GM20431 (cell line): ENCODE measurements around the gene METTL24.
"Not testable (repeated sequence)": the region's sequence is repeated elsewhere in the genome, so short reads cannot be mapped to it uniquely, and the experiment has no call there.

Source experiments
- in situ Hi-C: fragments of 300-500 bp; cut with MseI, MboI; formaldehyde crosslinking; loops from one replicate; pipeline ENCODE4 v1.15.0; 2020; ENCODE audit warnings: low sequenced_read_pairs; ENCODE audit not compliant: unreplicated experiment

The METTL24 gene

GRCh38 chr6:110366256-110366655 is 8.1 kb upstream of the METTL24 start:
- in situ Hi-C loops, result no loop called here

GRCh38 chr6:110364364-110365105 is 6.4 kb upstream of the METTL24 start:
- in situ Hi-C loops, result no loop called here

- in situ Hi-C loops, result no loop called here
Measured at GRCh38 chr6:110363748-110364147, 5.6 kb upstream of the METTL24 start.

- in situ Hi-C loops, result no loop called here
Measured at GRCh38 chr6:110360676-110361075, 2.5 kb upstream of the METTL24 start.

GRCh38 chr6:110359556-110359955 is 1.4 kb upstream of the METTL24 start:
- in situ Hi-C loops, result no loop called here

- in situ Hi-C loops, result no loop called here
Measured at GRCh38 chr6:110358553-110359160, 508 bp upstream of the METTL24 start.

GRCh38 chr6:110357298-110357663 is 868 bp downstream of the METTL24 start:
- in situ Hi-C loops, result no loop called here

GRCh38 chr6:110356778-110357177 is 1.4 kb downstream of the METTL24 start:
- in situ Hi-C loops, result no loop called here

GRCh38 chr6:110355727-110356126 is 2.4 kb downstream of the METTL24 start:
- in situ Hi-C loops, result no loop called here

- in situ Hi-C loops, result no loop called here
Measured at GRCh38 chr6:110355022-110355421, 3.1 kb downstream of the METTL24 start.

- in situ Hi-C loops, result no loop called here
Measured at GRCh38 chr6:110354153-110354552, 4.0 kb downstream of the METTL24 start.

- in situ Hi-C loops, result no loop called here
Measured at GRCh38 chr6:110353457-110354001, 4.6 kb downstream of the METTL24 start.

GRCh38 chr6:110352563-110353262 is 5.4 kb downstream of the METTL24 start:
- in situ Hi-C loops, result no loop called here

- in situ Hi-C loops, result no loop called here
Measured at GRCh38 chr6:110351986-110352385, 6.2 kb downstream of the METTL24 start.

- in situ Hi-C loops, result no loop called here
Measured at GRCh38 chr6:110351546-110351945, 6.6 kb downstream of the METTL24 start.

GRCh38 chr6:110350593-110350992 is 7.6 kb downstream of the METTL24 start:
- in situ Hi-C loops, result not testable (repeated sequence)

GRCh38 chr6:110348961-110349690 is 9.0 kb downstream of the METTL24 start:
- in situ Hi-C loops, result no loop called here

GRCh38 chr6:110345025-110345424 is 13.1 kb downstream of the METTL24 start:
- in situ Hi-C loops, result no loop called here

GRCh38 chr6:110342759-110343158 is 15.4 kb downstream of the METTL24 start:
- in situ Hi-C loops, result no loop called here
